NCI-H2107 treated with DMSO at 0.1 percent for 48 hours (cell line): Measurements from ENCODE around the gene PSMD9.
A peak's percentile ranks its signal among the peaks of the same experiment; 100 is the strongest.
"Not testable (repeated sequence)": the region's sequence is repeated elsewhere in the genome, so short reads cannot be mapped to it uniquely, and the experiment has no call there.

ENCODE experiments used
- DNase-seq: peaks from one replicate; lab custom pipeline; 2025; ENCODE audit not compliant: unreplicated experiment; lab: John Stamatoyannopoulos, UW

The PSMD9 gene

GRCh38 chr12:121872546-121873215 is 15.9 kb upstream of the PSMD9 start:
- DNase-seq = no peak

- no peak for DNase-seq
Observed at GRCh38 chr12:121873216-121873569, 15.4 kb upstream of the PSMD9 start.

- DNase-seq = no peak
Observed at GRCh38 chr12:121874071-121874470, 14.5 kb upstream of the PSMD9 start.

- DNase-seq = no peak
Observed at GRCh38 chr12:121875582-121875981, 13.0 kb upstream of the PSMD9 start.

- not testable (repeated sequence) for DNase-seq
Observed at GRCh38 chr12:121876080-121876447, 12.5 kb upstream of the PSMD9 start.

GRCh38 chr12:121883315-121883660 is 5.3 kb upstream of the PSMD9 start:
- peak; percentile 55 for DNase-seq

- not testable (repeated sequence) for DNase-seq
Observed at GRCh38 chr12:121885129-121885528, 3.5 kb upstream of the PSMD9 start.

- no peak for DNase-seq
Observed at GRCh38 chr12:121888083-121888477, 510 bp upstream of the PSMD9 start.

GRCh38 chr12:121889274-121889624 is 659 bp downstream of the PSMD9 start:
- no peak for DNase-seq

GRCh38 chr12:121889661-121890060 is 1.1 kb downstream of the PSMD9 start:
- DNase-seq = not testable (repeated sequence)

- DNase-seq = no peak
Observed at GRCh38 chr12:121892673-121893561, 4.3 kb downstream of the PSMD9 start.

- peak; percentile 90 for DNase-seq
Observed at GRCh38 chr12:121893961-121894460, 5.4 kb downstream of the PSMD9 start.

GRCh38 chr12:121894633-121895032 is 6.0 kb downstream of the PSMD9 start:
- DNase-seq = no peak

GRCh38 chr12:121898287-121898686 is 9.7 kb downstream of the PSMD9 start:
- DNase-seq = no peak

- no peak for DNase-seq
Observed at GRCh38 chr12:121899590-121899989, 11.0 kb downstream of the PSMD9 start.

GRCh38 chr12:121903202-121903601 is 14.6 kb downstream of the PSMD9 start:
- DNase-seq = no peak

GRCh38 chr12:121905746-121906145 is 17.2 kb downstream of the PSMD9 start:
- no peak for DNase-seq

- DNase-seq = no peak
Observed at GRCh38 chr12:121908702-121909101, 20.1 kb downstream of the PSMD9 start.

GRCh38 chr12:121911824-121912585 is 23.4 kb downstream of the PSMD9 start:
- DNase-seq = no peak

- DNase-seq = no peak
Observed at GRCh38 chr12:121915841-121916321, 27.3 kb downstream of the PSMD9 start.

- DNase-seq = peak; percentile 53
Observed at GRCh38 chr12:121916719-121917118, 28.1 kb downstream of the PSMD9 start.
